ENCODE results near the gene GNGT1. TPM values are rescaled to one million over a fixed set of nuclear protein-coding genes. Genes with fewer than 3 reads are reported as not detected.

The GNGT1 gene
- total RNA-seq, 1 experiment from 2014 or later: 0.63 TPM

GRCh38 chr7:93933156-93933555 lies 26.8 kb downstream of the GNGT1 start (continued):
- TF ChIP-seq ARID4B (CRISPR knock-in tag; IDR thresholded peaks at IDR 0.05; ENCODE audit: borderline replicate concordance): no peak
- no peak for TF ChIP-seq NR2C2 (CRISPR knock-in tag; IDR thresholded peaks at IDR 0.05)
- TF ChIP-seq USF2 (CRISPR knock-in tag; IDR thresholded peaks at IDR 0.05): no peak
- TF ChIP-seq JUN (CRISPR knock-in tag; IDR thresholded peaks at IDR 0.05): no peak

GRCh38 chr7:93935102-93935501 lies 28.7 kb downstream of the GNGT1 start:
- ChIA-PET POLR2A (no interaction called here), CTCF (no interaction called here)
- Mint-ChIP-seq H3K27ac (no peak overlapping the region), H3K9me3 (peaks cover 11% of the 10 kb centered on the region), H3K4me3 (no peak overlapping the region), H3K27me3 (ENCODE audit: low read depth) (no peaks in the 10 kb centered on the region; the same call in 1 of the 2 replicates), H3K36me3 (peaks cover 3% of the 10 kb centered on the region), H3K4me1 (no peaks in the 10 kb centered on the region)
- ATAC-seq (no peak), DNase-seq (ENCODE audit: low spot score) (no peak)
- TF ChIP-seq E2F4 (CRISPR knock-in tag; IDR thresholded peaks at IDR 0.05; ENCODE audit: borderline replicate concordance, low read depth): no peak
- no peak for TF ChIP-seq ZNF121 (CRISPR knock-in tag; IDR thresholded peaks at IDR 0.05)
- no peak for TF ChIP-seq FOXK1 (CRISPR knock-in tag; IDR thresholded peaks at IDR 0.05)
- no peak for TF ChIP-seq NR1H2 (CRISPR knock-in tag; IDR thresholded peaks at IDR 0.05)
- no peak for TF ChIP-seq ATF6 (CRISPR knock-in tag; IDR thresholded peaks at IDR 0.05)
- no peak for TF ChIP-seq ZNF416 (CRISPR knock-in tag; IDR thresholded peaks at IDR 0.05)
- no peak for TF ChIP-seq IRF2 (CRISPR knock-in tag; IDR thresholded peaks at IDR 0.05; ENCODE audit: borderline replicate concordance, low read depth)
- no peak for TF ChIP-seq CREM (CRISPR knock-in tag; IDR thresholded peaks at IDR 0.05)
- no peak for TF ChIP-seq MLX (CRISPR knock-in tag; IDR thresholded peaks at IDR 0.05)
- TF ChIP-seq ZBTB21 (CRISPR knock-in tag; IDR thresholded peaks at IDR 0.05; ENCODE audit: borderline replicate concordance): no peak
- TF ChIP-seq USF2 (CRISPR knock-in tag; IDR thresholded peaks at IDR 0.05): no peak
- TF ChIP-seq ELF4 (CRISPR knock-in tag; IDR thresholded peaks at IDR 0.05; ENCODE audit: low read depth): no peak
- no peak for TF ChIP-seq ZNF512 (CRISPR knock-in tag; IDR thresholded peaks at IDR 0.05; ENCODE audit: borderline replicate concordance)
